Endometrial microvascular endothelial cells (primary cell): ENCODE measurements around the gene TMEM63C. TPM values are rescaled to one million over a fixed set of nuclear protein-coding genes. Genes with fewer than 3 reads are reported as not detected.

ENCODE experiments used
- in situ Hi-C: cut with HindIII; loops from 2 replicates; pipeline ENCODE4 v1.10.0; 2017; ENCODE audit warnings: low sequenced_read_pairs, low pct_unique_long_range_greater_than_20kb; ENCODE audit errors: inconsistent ontology term
- total RNA-seq: library from RNA; depleted of rRNA; stranded (reverse); fragments of >200 nt; gene quantifications from one replicate; pipeline ENCODE4 v1.2.3, GENCODE V29; 2015; ENCODE audit errors: inconsistent ontology term

Gene TMEM63C
- total RNA-seq, 1 donor from 2014 or later = not detected

DNA sequence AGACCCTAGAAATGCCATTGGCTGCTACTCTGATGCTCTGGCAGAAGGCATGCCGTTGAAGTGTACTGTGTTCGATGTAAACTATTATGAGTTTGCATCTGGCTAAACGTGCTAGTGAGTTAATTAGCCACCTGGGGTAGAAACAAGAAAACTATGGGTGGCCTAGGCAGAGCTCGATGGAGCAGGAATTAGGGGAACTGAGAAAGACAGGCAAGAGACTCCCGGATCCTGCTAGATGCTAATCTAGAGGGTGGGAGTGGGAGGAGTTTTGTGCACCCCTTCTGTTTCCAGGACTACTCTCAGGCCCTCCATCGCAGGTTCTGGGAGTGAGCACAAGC is 32.0 kb downstream of the TMEM63C start:
- in situ Hi-C loops = no loop called here

DNA sequence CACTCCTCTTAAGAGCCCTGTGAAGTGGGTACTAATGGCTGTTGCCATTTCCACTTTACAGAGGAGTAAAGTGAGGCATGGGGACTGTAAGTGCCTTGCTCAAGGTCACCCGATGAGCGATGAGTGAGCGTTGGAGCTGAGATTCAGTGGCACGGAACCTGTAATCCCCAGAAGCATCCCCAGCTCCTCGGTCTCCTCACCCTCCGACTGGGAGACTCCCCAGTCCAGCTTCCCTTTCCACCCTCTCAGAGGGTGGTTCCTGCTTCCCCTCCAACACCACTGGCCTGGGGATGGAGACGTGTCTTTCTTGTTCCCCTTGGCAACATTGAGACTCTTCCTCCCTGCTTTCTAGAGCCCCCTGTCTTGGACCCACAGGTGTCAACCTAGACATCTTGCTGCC is 32.6 kb downstream of the TMEM63C start:
- in situ Hi-C loops = no loop called here

DNA sequence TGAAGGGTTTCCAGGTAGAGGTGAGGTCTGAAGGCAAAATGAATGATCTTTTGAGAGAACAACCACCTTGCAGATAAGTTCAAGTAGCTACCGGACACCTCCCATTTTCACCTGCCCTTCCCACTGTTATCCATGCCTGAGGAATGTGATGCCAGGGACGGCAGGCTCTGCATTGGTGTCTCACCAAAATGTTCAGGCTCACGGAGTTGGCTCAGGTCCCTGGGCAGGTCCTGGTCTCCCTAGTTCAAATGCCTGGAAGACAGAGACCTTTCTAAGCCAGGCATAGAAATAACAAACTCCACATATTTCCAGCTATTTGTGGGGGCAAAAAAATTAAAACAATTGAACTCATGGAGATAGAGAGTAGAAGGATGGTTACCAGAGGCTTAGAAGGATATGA is 36.0 kb downstream of the TMEM63C start:
- in situ Hi-C loops = no loop called here

DNA sequence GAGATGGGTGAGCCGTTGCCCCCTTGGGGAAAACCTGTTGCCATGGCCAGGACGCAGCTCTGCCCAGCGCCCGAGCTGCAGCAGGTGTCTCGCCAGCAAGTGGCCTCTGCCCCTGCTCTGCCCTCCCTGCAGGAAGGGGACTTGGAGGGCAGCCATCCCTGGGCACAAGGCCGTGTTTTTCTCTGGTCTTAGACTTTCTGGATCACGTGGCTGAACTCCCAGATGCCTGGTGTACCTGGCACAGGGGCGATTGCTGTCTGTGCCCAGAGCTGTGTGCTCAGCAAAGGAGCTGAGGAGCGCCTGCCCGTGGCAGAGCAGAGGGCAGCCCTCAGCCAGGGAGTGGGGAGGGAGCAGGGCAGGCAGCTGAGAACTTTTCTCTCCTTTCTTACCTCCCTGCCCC is 38.0 kb downstream of the TMEM63C start:
- in situ Hi-C loops = no loop called here

DNA sequence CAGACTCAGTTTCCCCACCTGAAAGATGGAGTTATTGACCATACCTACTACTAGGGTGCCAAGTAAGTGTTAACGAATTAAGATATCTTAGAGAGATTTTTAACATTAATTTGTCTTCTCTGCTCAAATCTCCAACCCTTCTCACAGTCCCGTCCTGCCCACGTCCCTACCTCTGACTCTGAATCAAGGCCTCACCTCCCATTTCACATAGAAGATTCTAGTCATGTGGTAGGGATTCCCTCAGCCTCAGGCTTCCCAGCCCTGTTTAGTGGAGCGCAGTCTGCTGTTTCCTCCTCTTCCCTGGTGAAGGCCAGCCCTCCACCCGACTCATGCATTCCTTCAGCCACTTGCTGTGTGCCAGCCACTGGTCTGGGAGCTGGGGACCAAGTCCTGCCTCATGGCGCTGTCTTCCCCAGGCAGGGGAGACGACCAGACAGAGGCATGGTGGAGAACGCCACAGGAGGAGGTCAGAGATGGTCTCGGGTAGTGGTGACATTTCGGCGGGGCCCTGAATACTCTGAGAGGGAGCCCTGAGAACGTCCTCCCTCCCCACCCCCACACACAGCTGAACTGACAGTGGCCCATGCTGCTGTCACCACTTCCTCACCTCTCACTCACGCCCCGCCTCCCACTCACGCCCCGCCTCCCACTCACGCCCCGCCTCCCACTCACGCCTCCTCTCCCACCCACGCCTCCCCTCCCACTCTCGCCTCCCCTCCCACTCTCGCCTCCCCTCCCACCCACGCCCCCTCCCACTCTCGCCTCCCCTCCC is 38.8 kb downstream of the TMEM63C start:
- in situ Hi-C loops = no loop called here

DNA sequence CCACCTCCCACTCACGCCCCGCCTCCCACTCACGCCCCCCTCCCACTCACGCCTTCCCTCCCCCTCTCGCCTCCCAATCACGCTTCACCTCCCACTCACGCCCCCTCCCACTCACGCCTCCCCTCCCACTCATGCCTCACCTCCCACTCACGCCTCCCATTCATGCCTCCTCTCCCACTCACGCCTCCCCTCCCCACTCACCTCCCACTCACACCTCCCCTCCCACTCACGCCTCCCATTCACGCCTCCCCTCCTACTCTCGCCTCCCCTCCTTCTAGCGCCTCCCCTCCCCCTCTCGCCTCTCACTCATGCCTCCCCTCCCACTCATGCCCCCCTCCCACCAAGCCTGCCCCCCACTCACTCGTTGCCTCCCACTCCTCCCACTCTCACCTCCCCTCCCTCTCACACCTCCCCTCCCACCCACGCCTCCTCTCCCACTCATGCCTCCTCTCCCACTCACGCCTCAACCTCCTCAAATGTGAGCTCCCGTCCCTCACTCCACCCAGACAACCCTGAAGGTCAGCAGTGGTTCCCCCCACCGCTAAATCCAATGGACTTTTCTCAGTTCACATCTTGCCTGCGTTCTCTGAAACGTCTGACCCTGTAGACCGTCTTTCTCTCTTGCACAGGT is 39.8 kb downstream of the TMEM63C start:
- in situ Hi-C loops = no loop called here

DNA sequence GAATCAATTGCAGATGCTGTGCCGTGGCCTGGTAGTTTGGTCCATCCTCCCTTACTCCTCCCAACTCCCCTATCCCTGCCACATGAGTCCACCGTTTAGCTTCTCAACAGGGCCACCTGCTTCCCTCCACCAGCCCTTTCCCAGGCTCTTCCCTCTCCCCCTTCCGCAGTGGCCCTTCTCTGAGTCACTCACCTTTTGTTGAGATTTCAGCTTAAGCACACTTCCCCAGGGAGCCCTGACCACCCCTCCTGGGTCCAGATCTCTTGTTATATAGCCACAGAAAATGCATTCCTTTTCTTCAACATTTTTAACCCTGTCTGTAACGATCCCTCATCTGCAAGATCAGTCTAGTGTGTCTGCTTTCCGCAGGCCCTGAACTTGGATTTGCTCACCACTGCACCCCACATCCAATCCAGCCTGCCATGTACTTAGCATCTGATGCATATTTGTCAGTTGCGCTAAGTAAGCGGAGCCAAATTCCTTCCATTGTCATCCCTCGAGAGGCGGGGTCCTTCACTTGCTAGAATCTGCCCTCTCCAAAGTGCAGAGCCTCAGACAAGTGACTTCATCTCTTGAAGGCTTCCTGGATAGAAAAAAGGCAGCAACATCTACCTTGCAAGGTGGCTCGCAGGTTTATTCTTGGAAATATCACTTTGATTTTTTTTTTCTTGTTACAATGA is 41.1 kb downstream of the TMEM63C start:
- in situ Hi-C loops = no loop called here

DNA sequence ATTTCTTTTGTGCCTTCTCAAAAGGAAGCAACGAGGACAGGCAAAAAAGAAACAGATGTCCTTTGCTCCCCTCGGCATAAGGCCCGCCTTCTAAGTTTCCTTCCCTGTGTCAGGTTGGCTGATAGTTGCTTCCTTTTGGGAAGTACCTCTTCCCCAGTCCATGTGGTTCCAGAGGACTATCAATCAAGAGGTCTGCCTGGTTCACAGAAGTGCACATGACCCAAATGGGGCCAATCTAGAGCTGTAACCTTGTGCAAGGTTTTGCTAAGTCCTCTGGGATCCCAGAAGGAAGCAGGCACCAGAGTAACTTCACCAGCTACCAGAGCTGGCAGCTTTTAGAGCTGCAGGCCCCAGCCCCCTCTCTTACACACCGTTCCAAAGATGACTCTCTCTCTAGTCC is 42.6 kb downstream of the TMEM63C start:
- in situ Hi-C loops = no loop called here

DNA sequence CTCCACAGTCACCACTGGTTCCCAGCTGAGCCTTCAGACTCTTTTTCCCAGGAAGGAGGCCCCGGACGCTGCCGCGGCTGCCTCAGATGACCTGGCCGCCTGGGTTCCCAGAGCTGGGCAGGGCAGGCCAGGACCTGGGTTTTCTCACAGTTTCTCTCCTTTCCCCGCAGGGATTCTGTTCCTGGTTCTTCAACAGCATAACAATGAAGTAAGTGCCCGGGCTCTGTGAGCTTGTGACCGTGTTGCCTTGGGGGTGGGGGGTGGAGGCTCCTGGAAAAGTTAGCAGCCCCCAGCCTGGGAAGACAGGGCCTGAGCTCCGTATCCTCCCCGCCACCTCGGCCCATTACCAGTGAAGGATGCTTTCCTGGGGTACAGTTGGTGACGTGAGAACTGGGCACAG is 43.7 kb downstream of the TMEM63C start:
- in situ Hi-C loops = no loop called here

DNA sequence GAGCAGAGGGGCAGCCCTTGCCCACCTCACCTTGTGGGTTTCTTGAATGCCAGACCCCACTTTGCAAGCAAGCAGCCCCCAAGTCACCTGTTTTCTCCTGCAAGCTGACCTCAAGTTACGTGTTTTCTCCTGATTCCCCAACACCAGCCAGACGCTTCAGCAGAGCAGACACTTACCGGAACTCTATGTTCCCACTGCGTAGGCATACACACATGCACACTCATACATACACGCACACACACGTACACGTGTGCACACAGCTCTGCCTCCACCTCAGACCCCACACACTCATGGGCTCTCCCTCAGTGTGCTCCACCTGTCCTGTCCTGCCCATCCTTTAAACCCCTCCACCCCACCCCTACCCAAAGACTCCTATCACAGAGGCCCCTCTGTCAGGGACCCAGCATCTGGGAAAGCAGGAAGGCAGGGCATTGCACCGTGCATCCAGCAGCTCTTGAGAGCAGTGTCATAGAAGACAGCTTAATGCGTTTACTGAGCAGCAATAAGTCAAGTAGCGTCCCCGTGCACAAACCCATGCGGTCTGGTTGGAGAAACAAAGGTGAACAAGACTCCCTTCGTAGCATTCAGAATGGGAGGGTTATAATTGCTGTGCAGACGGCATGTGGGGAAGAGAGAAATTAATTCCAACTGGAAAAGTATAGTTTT is 44.4 kb downstream of the TMEM63C start:
- in situ Hi-C loops = no loop called here

DNA sequence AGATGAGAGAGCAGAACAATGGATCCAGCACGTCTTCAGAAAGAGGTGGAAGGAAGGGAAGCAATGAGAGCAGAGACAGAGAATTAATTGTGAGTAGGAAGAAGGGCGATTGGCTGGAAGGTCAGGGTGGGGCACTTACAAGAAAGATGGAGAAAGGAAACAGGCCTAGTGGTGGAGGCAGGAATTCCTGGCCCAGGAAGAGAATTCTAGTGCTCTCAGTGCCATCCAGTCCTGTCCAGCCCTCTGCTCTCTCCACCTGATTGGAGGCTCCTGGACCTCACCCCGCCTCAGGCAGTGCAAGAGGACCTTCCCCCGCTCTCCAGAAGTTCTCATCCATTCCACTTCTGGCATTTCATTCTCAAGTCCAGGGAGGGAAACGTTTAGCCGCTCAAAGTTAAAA is 46.5 kb downstream of the TMEM63C start:
- in situ Hi-C loops = no loop called here

DNA sequence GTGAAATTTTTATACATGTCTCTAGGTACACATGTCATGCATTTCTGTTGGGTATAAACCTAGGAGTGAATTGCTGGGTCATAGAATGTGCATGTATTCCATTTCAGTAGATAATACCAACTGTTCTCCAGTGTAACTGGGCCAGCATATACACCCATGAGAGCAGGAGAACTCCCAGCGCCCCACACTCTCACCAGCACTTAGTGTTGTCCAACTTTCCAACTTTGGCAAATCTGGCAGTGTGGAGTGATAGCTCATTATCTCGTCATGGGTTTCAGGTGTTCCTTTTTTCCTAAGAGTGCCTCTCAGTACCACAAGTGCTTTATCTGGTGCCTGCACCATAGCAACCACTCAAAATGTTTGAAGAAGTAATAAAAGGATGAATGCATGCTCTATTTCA is 49.3 kb downstream of the TMEM63C start:
- in situ Hi-C loops = no loop called here

DNA sequence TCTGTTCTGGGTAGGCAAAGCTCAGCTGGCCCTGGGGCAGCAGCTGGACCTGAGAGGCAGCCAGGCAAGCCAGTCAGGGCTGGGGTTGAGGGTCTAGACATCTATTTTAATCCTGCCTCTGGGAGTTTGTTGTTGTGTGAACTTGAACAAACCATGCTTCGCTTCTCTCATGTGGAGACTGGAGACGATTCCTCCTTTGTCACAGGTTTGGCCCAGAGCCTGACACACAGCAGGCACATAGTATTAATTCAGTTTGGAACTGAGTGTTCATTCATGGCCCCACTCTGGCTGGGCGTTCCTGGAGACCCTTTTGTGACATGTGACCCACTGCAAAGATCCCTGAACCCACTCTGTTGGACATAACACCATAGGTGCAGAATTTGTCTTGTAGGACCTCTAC is 50.1 kb downstream of the TMEM63C start:
- in situ Hi-C loops = no loop called here

DNA sequence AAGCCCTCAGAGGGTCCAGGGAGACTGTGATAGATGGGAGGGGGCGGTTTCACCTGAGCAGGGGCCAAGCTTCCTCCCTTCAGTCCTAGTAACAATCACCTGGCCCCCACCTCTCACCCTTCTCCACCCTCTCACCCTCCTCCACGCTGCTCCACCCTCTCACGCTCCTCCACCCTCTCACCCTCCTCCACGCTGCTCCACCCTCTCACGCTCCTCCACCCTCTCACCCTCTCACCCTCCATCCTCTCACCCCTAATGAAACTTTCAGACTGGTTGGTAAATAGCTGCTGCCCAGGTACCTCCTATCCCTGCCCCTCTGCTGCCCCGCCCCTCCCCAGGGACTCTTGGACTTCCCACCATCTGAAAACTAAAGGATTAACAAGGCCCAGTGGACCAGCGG is 55.2 kb downstream of the TMEM63C start:
- in situ Hi-C loops = no loop called here

DNA sequence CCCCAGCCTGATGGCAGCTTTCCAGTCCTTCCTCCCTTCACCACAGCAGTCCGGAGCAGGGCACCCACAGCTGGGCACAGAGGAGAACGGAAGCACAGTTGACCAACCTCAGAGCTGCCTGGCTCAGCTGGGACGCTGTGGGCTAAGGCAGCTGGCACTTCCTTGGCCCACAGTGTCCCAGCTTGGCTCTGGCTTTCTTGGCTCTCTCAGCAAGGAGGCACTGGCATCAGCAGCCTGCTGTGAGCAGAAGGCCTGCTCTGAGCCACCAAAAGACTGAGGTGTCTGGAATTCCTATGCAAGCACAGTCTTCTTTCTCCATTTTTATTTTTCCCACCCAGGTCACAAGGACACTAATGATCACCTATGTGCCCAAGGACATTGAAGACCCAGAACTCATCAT is 56.8 kb downstream of the TMEM63C start:
- in situ Hi-C loops = no loop called here

DNA sequence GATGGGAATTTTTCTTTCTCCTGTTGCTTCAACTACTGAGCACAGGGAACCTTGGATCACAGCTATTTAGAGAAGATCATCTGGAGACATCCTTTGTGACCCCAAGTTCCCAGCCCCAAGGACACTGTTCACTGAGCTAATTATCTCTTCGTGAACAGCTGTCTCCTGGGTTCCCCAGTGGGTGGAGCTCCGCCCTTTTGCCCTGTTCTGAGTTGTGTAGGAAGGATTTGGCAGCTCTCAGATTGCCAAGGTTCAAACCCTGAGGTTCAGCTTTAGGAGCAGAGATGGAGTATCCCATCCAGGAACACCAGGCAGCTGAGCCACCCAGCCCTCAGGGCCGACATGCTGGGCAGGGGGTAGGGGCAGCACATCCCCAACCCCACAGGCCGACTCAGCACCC is 57.4 kb downstream of the TMEM63C start:
- in situ Hi-C loops = no loop called here

DNA sequence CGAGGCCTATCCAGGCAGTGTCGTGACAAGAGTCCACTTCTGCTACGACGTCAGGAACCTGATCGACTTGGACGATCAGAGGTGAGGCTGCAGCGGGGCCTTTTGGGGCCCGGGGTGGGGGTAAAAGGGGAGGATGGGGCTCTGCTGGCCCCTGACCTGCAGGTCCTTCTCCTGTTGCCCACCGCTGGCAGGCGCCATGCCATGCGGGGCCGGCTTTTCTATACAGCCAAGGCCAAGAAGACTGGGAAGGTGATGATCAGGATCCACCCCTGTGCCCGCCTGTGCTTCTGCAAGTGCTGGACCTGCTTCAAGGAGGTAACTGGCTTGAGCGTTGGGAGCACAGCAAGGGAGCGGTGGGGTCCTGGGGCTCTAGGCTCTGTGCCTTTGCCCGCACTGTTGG is 57.8 kb downstream of the TMEM63C start:
- in situ Hi-C loops = no loop called here

DNA sequence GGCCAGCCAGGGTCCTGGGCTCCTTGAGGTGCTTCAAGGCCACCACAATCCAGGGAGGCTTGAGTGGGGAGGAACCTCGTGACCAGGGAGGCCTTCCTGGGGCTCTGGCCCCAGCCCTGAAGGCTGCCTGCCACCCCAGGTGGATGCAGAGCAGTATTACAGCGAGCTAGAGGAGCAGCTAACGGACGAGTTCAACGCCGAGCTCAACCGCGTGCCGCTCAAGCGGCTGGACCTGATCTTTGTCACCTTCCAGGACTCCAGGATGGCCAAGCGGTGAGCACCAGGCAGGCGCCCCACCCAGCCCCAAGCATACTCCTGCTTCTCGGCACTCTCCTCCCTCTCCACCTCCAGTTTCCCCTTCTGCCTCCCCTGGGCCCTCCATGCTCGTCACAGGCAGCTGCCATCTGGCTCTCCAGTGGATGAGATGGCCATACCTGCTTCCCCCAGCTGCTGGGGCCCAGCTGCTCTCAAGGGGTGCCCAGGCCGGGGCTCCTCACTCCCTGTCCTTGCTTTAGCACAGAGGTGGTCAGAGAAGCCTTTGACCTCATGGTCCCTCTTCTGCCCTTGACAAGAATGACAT is 58.8 kb downstream of the TMEM63C start:
- in situ Hi-C loops = no loop called here

DNA sequence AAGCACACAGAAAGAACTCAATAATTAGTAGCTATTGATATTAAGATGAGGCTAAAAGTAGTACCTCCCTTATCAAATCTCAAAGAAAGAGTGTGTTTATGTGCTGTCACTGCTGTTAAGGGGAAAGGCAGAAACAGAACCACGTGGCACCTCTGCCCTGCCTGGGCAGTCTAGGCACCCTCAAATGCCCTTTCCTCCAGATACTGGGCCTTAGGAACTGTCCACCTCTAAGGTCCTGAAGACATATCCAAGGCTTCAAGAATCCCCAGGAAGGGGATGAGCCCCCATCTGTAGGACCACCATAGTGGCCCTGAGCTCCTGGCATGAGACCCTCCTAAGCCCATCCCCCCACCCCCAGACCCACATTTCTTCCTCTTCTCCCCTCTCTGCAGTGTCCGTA is 60.4 kb downstream of the TMEM63C start:
- in situ Hi-C loops = no loop called here

DNA sequence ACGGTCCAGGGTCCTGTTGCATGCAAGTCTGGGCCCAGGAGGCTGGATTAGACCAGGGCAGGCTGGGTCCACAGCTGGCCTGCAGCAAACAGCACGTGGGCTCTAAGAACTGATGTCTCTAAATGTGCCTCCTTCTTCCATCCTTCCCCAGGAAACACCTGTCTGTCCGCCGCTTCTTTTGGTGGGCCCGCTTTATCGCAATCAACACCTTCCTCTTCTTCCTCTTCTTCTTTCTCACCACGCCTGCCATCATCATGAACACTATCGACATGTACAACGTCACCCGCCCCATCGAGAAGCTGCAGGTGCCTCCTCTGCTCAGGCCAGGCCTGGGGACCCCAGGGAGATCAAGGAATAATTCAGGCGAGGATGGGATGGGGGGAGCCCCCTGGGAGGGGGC is 61.2 kb downstream of the TMEM63C start:
- in situ Hi-C loops = no loop called here
